Measurements from ENCODE around the gene PCGF1.

DNA sequence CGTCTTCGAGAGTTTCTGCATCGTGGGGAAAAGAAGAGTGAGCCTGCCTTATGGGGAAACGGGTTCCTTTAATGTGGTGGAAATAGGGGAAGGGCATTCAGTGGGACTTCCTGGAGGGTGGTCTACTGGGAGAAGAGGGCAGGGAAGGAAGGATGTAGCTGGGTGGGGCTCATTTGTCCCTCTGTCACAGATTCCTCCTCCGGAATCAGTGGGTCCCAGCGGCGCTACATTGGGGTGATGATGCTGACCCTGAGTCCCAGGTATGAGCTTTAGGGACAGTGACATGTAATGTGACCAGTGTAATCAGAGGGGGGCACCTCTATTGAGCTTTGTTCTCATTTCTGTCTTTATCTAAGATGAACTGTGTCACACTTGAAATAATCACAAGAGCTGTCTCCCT is 24.2 kb upstream of the PCGF1 start:
- TF ChIP-seq, protein P1, sequence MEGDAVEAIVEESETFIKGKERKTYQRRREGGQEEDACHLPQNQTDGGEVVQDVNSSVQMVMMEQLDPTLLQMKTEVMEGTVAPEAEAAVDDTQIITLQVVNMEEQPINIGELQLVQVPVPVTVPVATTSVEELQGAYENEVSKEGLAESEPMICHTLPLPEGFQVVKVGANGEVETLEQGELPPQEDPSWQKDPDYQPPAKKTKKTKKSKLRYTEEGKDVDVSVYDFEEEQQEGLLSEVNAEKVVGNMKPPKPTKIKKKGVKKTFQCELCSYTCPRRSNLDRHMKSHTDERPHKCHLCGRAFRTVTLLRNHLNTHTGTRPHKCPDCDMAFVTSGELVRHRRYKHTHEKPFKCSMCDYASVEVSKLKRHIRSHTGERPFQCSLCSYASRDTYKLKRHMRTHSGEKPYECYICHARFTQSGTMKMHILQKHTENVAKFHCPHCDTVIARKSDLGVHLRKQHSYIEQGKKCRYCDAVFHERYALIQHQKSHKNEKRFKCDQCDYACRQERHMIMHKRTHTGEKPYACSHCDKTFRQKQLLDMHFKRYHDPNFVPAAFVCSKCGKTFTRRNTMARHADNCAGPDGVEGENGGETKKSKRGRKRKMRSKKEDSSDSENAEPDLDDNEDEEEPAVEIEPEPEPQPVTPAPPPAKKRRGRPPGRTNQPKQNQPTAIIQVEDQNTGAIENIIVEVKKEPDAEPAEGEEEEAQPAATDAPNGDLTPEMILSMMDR (IDR thresholded peaks at IDR 0.05; ENCODE audit: low read length), result no peak
- TF ChIP-seq EZH2 (IDR thresholded peaks at IDR 0.05; ENCODE audit: borderline replicate concordance, low read length), result no peak
